H9 (cell line): ENCODE results near the gene ARHGAP29. TPM values are rescaled to one million over a fixed set of nuclear protein-coding genes. Genes with fewer than 3 reads are reported as not detected.

Experiments used
- DNase-seq: peaks from one replicate; pipeline ENCODE4 v3.0.0-alpha.2; 2017
- H2AFZ ChIP-seq: one replicate; pipeline ENCODE4 v1.6.1; 2013; ENCODE audit warnings: mild to moderate bottlenecking, low read length, control low read depth, moderate library complexity
- H2AK5ac ChIP-seq: 2 replicates; pipeline ENCODE4 v1.6.1; 2013; ENCODE audit warnings: low read length, control low read depth, mixed read lengths; ENCODE audit not compliant: insufficient read length
- H2BK120ac ChIP-seq: one replicate; pipeline ENCODE4 v1.6.1; 2013; ENCODE audit warnings: low read depth, mild to moderate bottlenecking, low read length, control low read depth, inconsistent platforms; ENCODE audit not compliant: poor library complexity, severe bottlenecking
- H2BK12ac ChIP-seq: 2 replicates; pipeline ENCODE4 v1.6.1; 2013; ENCODE audit warnings: low read length, control low read depth, mixed read lengths, low read depth; ENCODE audit not compliant: insufficient read length
- H2BK15ac ChIP-seq: 2 replicates; pipeline ENCODE4 v1.6.1; 2013; ENCODE audit warnings: low read depth, low read length, control low read depth
- H2BK20ac ChIP-seq: one replicate; pipeline ENCODE4 v1.6.1; 2013; ENCODE audit warnings: low read depth, mild to moderate bottlenecking, low read length, control low read depth, inconsistent platforms; ENCODE audit not compliant: poor library complexity, severe bottlenecking
- H2BK5ac ChIP-seq: 2 replicates; pipeline ENCODE4 v1.6.1; 2013; ENCODE audit warnings: low read length, control low read depth, mixed read lengths; ENCODE audit not compliant: insufficient read length
- H3K14ac ChIP-seq: 2 replicates; pipeline ENCODE4 v1.6.1; 2013; ENCODE audit warnings: low read length, control low read depth; ENCODE audit not compliant: insufficient read depth
- H3K18ac ChIP-seq: 2 replicates; pipeline ENCODE4 v1.6.1; 2013; ENCODE audit warnings: low read depth, mild to moderate bottlenecking, mixed read lengths, low read length, control low read depth; ENCODE audit not compliant: insufficient read length
- H3K23ac ChIP-seq: 2 replicates; pipeline ENCODE4 v1.6.1; 2013; ENCODE audit warnings: low read length, control low read depth, mixed read lengths, low read depth; ENCODE audit not compliant: insufficient read length
- H3K23me2 ChIP-seq: 2 replicates; pipeline ENCODE4 v1.6.1; 2013; ENCODE audit warnings: low read depth, mild to moderate bottlenecking, mixed read lengths, low read length, control low read depth; ENCODE audit not compliant: insufficient read length, poor library complexity, severe bottlenecking
- H3K27ac ChIP-seq: 2 replicates; pipeline ENCODE4 v1.5.1; 2013; ENCODE audit warnings: low read length, control low read depth, mixed read lengths, low read depth; ENCODE audit not compliant: insufficient read length
- H3K27me3 ChIP-seq: 2 replicates; pipeline ENCODE4 v1.6.1; 2013; ENCODE audit warnings: low read length, control low read depth, inconsistent platforms; ENCODE audit not compliant: insufficient read depth
- H3K4ac ChIP-seq: 2 replicates; pipeline ENCODE4 v1.6.1; 2013; ENCODE audit warnings: low read depth, mild to moderate bottlenecking, control low read depth, inconsistent platforms, low read length, moderate library complexity
- H3K4me1 ChIP-seq: 2 replicates; pipeline ENCODE4 v1.6.1; 2013; ENCODE audit warnings: low read length, control low read depth, inconsistent platforms; ENCODE audit not compliant: insufficient read depth
- H3K4me2 ChIP-seq: 2 replicates; pipeline ENCODE4 v1.6.1; 2013; ENCODE audit warnings: low read length, control low read depth, mixed read lengths; ENCODE audit not compliant: insufficient read length, insufficient read depth
- H3K56ac ChIP-seq: 2 replicates; pipeline ENCODE4 v1.6.1; 2013; ENCODE audit warnings: low read depth, mild to moderate bottlenecking, mixed read lengths, low read length, control low read depth; ENCODE audit not compliant: insufficient read length
- H3K79me1 ChIP-seq: 2 replicates; pipeline ENCODE4 v1.6.1; 2013; ENCODE audit warnings: low read depth, mild to moderate bottlenecking, moderate library complexity, low read length, control low read depth, inconsistent platforms; ENCODE audit not compliant: insufficient read depth, poor library complexity, severe bottlenecking
- H3K79me2 ChIP-seq: 2 replicates; pipeline ENCODE4 v1.6.1; 2013; ENCODE audit warnings: low read length, control low read depth, inconsistent platforms; ENCODE audit not compliant: insufficient read depth
- H3K9ac ChIP-seq: 2 replicates; pipeline ENCODE4 v1.6.1; 2013; ENCODE audit warnings: low read length, control low read depth, mixed read lengths; ENCODE audit not compliant: insufficient read length; ENCODE audit errors: extremely low read depth
- H3K9me3 ChIP-seq: one replicate; pipeline ENCODE4 v1.6.1; 2013; ENCODE audit warnings: low read depth, low read length, inconsistent platforms; ENCODE audit not compliant: control insufficient read depth
- H3T11ph ChIP-seq: one replicate; pipeline ENCODE4 v1.6.1; 2013; ENCODE audit warnings: mild to moderate bottlenecking, low read length, control low read depth, inconsistent platforms
- H4K20me1 ChIP-seq: one replicate; pipeline ENCODE4 v1.6.1; 2013; ENCODE audit not compliant: control insufficient read depth, insufficient read length, insufficient read depth
- H4K5ac ChIP-seq: 2 replicates; pipeline ENCODE4 v1.6.1; 2013; ENCODE audit warnings: low read depth, mild to moderate bottlenecking, mixed read lengths, low read length, control low read depth; ENCODE audit not compliant: insufficient read length
- H4K8ac ChIP-seq: replicated peaks from 2 replicates; pipeline ENCODE4 v1.6.1; 2013; ENCODE audit warnings: low read length, control low read depth, mixed read lengths, low read depth; ENCODE audit not compliant: insufficient read length
- H4K91ac ChIP-seq: 2 replicates; pipeline ENCODE4 v1.6.1; 2013; ENCODE audit warnings: low read depth, mild to moderate bottlenecking, moderate library complexity, mixed read lengths, low read length, control low read depth; ENCODE audit not compliant: insufficient read length
- H3K27ac Mint-ChIP-seq, 3 experiments: 2 replicates in 2 of 3; 3 replicates in 1 of 3; pipeline ENCODE4 v1.8.0; 2020 to 2021; ENCODE audit warnings: mixed read lengths in 3 of 3, mild to moderate bottlenecking in 1 of 3, moderate library complexity in 1 of 3
- H3K27me3 Mint-ChIP-seq: 2 replicates; pipeline ENCODE4 v1.8.0; 2021; ENCODE audit warnings: low read depth, mild to moderate bottlenecking, moderate library complexity, mixed read lengths
- H3K36me3 Mint-ChIP-seq, 3 experiments: 2 replicates in 2 of 3; 3 replicates in 1 of 3; pipeline ENCODE4 v1.8.0; 2020 to 2021; ENCODE audit warnings: low read depth in 3 of 3, mixed read lengths in 3 of 3; ENCODE audit not compliant: insufficient read depth in 1 of 3
- H3K4me1 Mint-ChIP-seq, 2 experiments: 2 replicates each; pipeline ENCODE4 v1.8.0; 2020; ENCODE audit warnings: mixed read lengths in 2 of 2
- H3K4me3 Mint-ChIP-seq, 2 experiments: 2 replicates in 1 of 2; 3 replicates in 1 of 2; pipeline ENCODE4 v1.8.0; 2020 to 2021; ENCODE audit warnings: mild to moderate bottlenecking in 2 of 2, mixed read lengths in 2 of 2, moderate library complexity in 1 of 2
- H3K9me3 Mint-ChIP-seq, 2 experiments: 2 replicates in 1 of 2; 3 replicates in 1 of 2; pipeline ENCODE4 v1.8.0; 2020; ENCODE audit warnings: mild to moderate bottlenecking in 2 of 2, mixed read lengths in 2 of 2, moderate library complexity in 1 of 2
- CTCF ChIP-seq: fragments of 200-600 bp; sonication (generic); conservative IDR thresholded peaks from 3 replicates; pipeline ENCODE4 v1.8.0; 2021; ENCODE audit warnings: antibody characterized with exemption, mild to moderate bottlenecking
- WGBS: extraction: QIAGEN DNeasy Blood & Tissue Kit; methylation state at CpG from one replicate; pipeline ENCODE4 v1.1.7; 2013; ENCODE audit warnings: missing lambda C conversion rate, low lambda C conversion rate, mixed read lengths; ENCODE audit not compliant: insufficient read length; ENCODE audit errors: extremely low coverage; 5-methylcytosine and 5-hydroxymethylcytosine counted together
- total RNA-seq: library from RNA; stranded (reverse); gene quantifications from 2 replicates; pipeline ENCODE4 v1.2.1, GENCODE V29; 2021

The ARHGAP29 gene
- total RNA-seq, 1 experiment from 2014 or later: 1.3 TPM

GRCh38 chr1:94231746-94232145 lies 5.6 kb downstream of the ARHGAP29 start:
- no peak overlapping the region for H3K4me3 Mint-ChIP-seq
- peaks cover 38% of the 10 kb centered on the region for H3K27me3 Mint-ChIP-seq
- Histone ChIP-seq H4K5ac (no peak overlapping the region), H3K79me2 (no peaks in the 10 kb centered on the region), H2AK5ac (no peak overlapping the region), H3K4me2 (no peak overlapping the region), H3K4me1 (no peaks in the 10 kb centered on the region), H2BK20ac (no peak overlapping the region), H3K56ac (no peak overlapping the region), H4K20me1 (no peaks in the 10 kb centered on the region), H3K27ac (no peak overlapping the region), H3K9me3 (no peaks in the 10 kb centered on the region), H2AFZ (no peak overlapping the region), H2BK15ac (no peak overlapping the region), H3K23me2 (peaks cover 6% of the 10 kb centered on the region), H3K4ac (no peak overlapping the region), H3K79me1 (no peaks in the 10 kb centered on the region), H3K23ac (no peak overlapping the region), H3T11ph (no peak overlapping the region), H4K8ac (no peak overlapping the region), H3K9ac (no peak overlapping the region), H2BK12ac (no peak overlapping the region), H2BK120ac (no peak overlapping the region), H4K91ac (no peak overlapping the region), H3K18ac (no peak overlapping the region), H3K14ac (no peak overlapping the region), H2BK5ac (no peak overlapping the region), H3K27me3 (peaks cover 10% of the 10 kb centered on the region; the same call in 1 of the 2 replicates)
- DNase-seq: no peak
- H3K4me1 Mint-ChIP-seq: peaks cover 18 to 20% of the 10 kb centered on the region in 2 experiments
- no peaks in the 10 kb centered on the region for H3K9me3 Mint-ChIP-seq
- no CpG with 5 or more reads among the region's 1 CpG for WGBS
- no peak for TF ChIP-seq CTCF
- H3K27ac Mint-ChIP-seq: no peak overlapping the region
- H3K36me3 Mint-ChIP-seq: no peaks in the 10 kb centered on the region
